NCI-H345 treated with DMSO at 0.1 percent for 48 hours (cell line): ENCODE measurements around the gene ERICH4.
"Not testable (repeated sequence)": the region's sequence is repeated elsewhere in the genome, so short reads cannot be mapped to it uniquely, and the experiment has no call there.

Source experiments
- DNase-seq: peaks from one replicate; lab custom pipeline; 2025; ENCODE audit not compliant: unreplicated experiment; lab: John Stamatoyannopoulos, UW

ERICH4 gene

GRCh38 chr19:41476583-41476982 is 33.6 kb downstream of the ERICH4 start:
- DNase-seq: no peak

GRCh38 chr19:41478171-41478570 is 35.2 kb downstream of the ERICH4 start:
- no peak for DNase-seq

- no peak for DNase-seq
These were observed 36.2 kb downstream of the ERICH4 start for GRCh38 chr19:41478875-41479756.

DNA sequence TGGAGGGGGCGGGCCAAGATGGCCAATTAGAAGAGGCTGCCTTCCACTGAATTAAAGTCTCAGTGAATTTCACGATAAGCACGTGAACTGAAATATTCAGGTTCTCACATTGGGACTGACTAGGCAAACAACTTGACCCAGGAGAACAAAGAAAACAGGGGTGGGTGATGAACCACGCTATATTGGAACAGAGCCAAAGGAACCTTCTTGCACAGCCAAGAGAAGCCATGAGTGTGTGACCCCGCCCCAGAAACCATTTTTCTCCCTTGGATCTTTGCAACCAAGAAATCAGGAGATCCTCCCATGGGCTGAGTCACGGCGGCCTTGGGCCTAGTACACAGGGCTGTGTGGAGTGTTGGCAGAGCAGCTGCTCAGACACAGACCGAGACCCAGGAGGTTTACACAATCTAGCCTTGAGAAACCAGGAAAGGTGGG is 36.8 kb downstream of the ERICH4 start:
- no peak for DNase-seq

- DNase-seq: no peak
These were observed 37.4 kb downstream of the ERICH4 start for GRCh38 chr19:41480336-41480735.

DNA sequence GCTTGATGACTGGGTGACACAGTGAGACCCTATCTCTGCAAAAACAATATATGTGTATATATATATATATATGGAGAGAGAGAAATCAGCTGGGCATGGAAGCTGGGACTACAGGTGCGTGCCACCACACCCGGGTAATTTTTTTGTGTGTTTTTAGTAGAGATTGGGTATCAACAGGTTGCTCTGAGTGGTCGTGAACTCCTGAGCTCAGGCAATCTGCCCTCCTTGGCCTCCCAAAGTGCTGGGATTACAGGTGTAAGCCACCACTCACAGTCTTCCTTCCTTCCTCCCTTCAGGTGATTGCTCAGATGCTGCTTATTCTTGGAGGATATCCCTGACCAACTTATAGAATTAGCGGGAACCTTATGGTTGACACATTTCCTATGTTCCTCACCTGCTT is 41.9 kb downstream of the ERICH4 start:
- DNase-seq: no peak

- DNase-seq: not testable (repeated sequence)
These were observed 44.0 kb downstream of the ERICH4 start for GRCh38 chr19:41486953-41487352.

GRCh38 chr19:41492843-41493242 is 49.9 kb downstream of the ERICH4 start:
- no peak for DNase-seq
